GM10266 (cell line): Measurements from ENCODE around the gene TMEM59.
"Not testable (repeated sequence)": the region's sequence is repeated elsewhere in the genome, so short reads cannot be mapped to it uniquely, and the experiment has no call there.

ENCODE experiments used
- DNase-seq: peaks from one replicate; pipeline ENCODE4 v3.0.0; 2012; ENCODE audit errors: extremely low spot score
- CTCF ChIP-seq: IDR thresholded peaks from 2 replicates; pipeline ENCODE4 v1.5.1; 2012; ENCODE audit warnings: mild to moderate bottlenecking, low read depth; ENCODE audit not compliant: control insufficient read depth, insufficient read depth; ENCODE audit errors: missing control alignments

TMEM59 gene

GRCh38 chr1:54051933-54052430 lies 1.0 kb downstream of the TMEM59 start:
- no peak for TF ChIP-seq CTCF
- no peak for DNase-seq

GRCh38 chr1:54050435-54050834 lies 2.6 kb downstream of the TMEM59 start:
- DNase-seq: not testable (repeated sequence)

- no peak for TF ChIP-seq CTCF
- DNase-seq: no peak
Measured at GRCh38 chr1:54047384-54048305, 5.4 kb downstream of the TMEM59 start.

- DNase-seq: no peak
- no peak for TF ChIP-seq CTCF
Measured at GRCh38 chr1:54046671-54047383, 6.2 kb downstream of the TMEM59 start.

- TF ChIP-seq CTCF: no peak
Measured at GRCh38 chr1:54045496-54045895, 7.5 kb downstream of the TMEM59 start.

GRCh38 chr1:54041806-54042205 lies 11.2 kb downstream of the TMEM59 start:
- TF ChIP-seq CTCF: no peak
- no peak for DNase-seq

More at GRCh38 chr1:54045496-54045895, 7.5 kb downstream of the TMEM59 start:
- no peak for DNase-seq

- TF ChIP-seq CTCF: no peak
- DNase-seq: no peak
Measured at GRCh38 chr1:54037476-54037875, 15.5 kb downstream of the TMEM59 start.
